ENCODE results near the gene NANOGP8.

NANOGP8 gene

DNA sequence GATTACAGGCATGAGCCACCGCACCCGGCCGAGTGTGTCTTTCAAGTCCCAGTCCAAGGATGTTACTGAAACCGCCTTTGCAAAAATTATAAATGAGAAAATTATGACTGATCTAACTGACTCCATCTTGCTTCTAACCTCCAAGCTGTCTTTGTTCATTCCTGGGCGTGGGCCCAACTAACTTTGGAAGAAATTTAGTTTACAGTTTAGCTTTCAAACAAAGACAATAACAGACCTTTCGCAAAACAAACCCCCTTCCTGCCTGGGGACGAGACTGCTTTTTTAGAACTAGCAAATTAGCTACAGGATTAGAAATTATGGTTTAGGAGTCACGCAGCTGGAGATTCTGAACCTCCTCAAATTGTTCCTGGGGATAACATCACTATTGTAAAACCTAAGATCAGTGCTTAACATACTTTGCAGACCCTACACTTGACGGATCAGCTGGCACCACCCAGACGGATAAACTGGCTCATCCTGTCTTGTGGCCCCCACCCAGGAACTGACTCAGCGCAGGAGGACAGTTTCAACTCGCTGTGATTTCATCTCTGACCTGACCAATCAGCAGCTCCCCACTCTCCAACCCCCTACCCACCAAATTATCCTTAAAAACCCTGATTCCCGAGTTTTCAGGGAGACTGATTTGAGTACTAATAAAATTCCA, 23.8 kb downstream of the NANOGP8 start:
- no peak for DNase-seq (ENCODE audit: low read depth in 2 of 2)

DNA sequence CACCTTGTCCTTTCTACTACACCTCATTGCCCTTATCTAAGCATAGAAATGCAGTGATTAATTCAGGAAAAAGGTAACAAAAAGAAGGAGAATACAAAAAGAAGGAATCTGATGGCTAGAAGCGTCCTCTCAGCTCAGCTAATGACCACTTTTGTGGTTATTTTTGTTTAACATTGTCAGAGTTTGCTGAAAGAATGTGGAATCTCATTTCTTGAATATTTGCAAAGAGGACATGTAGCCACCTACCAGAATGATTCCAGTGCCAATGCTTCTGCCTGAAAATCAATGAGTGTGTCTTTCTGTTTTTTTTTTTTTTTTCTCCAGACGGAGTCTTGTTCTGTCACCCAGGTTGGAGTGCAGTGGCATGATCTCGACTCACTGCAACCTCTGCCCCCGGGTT, 24.5 kb downstream of the NANOGP8 start:
- no peak for DNase-seq (ENCODE audit: low read depth in 2 of 2)

- DNase-seq (ENCODE audit: low read depth in 2 of 2), result no peak
These were observed 26.5 kb downstream of the NANOGP8 start for GRCh38 chr15:35058534-35059054.

DNA sequence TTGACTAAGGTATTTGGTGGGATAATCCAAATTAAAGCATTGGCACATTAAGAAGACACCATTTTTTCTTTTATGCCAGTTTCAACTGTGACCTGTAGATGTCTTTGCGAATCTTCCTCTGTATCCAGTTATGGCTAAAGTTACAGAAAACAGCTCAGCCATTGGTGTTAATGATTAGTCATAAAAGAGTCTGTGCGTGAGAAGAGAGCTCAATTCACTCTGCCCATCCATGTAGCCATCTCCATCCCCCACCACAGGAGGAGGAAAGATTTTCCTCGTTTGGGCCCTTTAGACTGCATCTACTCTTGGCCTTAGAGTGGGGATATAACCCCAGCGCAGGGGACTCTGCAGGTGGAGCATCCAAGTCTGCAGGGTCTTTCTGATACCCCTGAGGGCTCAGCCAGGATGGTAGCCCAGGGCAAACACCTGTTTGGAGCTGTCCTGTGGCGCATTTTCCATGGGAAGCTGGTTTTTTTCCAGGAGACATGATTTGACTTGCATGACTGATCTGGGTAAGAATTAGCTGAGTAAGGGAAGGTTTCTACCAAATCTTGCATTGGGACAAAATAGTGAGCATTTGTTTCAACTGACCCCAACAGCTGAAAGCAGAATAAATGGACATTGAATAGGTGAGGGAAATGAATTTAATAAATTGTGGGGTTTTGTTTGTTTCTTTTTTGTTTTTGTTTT, 29.5 kb downstream of the NANOGP8 start:
- DNase-seq (ENCODE audit: low read depth in 2 of 2), result no peak

DNA sequence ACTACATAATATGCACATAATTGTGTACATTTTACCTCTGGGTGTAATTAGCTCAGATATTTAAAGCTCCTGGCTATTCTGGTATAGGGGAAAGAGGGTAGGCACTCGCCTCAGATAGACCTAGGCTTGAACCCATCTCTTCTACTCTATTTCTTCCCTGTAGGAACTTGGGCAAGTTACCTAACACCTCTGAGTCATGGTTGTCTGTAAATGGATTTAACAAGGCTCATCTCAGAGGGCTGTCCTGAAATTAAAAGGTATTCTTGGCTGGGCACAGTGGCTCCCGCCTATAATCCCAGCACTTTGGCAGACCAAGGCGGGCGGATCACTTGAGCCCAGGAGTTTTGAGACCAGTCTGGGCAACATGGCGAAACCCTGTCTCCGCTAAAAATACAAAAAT, 30.7 kb downstream of the NANOGP8 start:
- DNase-seq (ENCODE audit: low read depth in 2 of 2), result no peak

DNA sequence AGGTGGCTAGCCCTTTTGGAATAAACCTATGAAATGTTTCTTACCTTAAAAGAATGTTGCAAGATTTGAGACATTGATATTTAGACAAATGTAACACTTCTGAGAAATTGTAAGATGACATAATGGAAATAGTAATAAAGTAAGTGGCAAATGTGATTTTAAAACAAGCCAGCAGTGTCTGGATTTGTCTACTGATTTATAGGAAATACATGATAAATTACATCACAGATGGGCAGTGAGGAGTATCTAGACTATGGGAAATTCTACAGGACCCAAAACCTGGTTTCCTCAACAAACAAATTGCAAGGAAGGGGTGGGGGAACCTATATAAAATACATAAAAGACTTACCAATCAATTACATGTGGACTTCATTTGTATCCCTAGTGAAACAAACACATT, 37.1 kb downstream of the NANOGP8 start:
- no peak for DNase-seq (ENCODE audit: low read depth in 2 of 2)

- DNase-seq (ENCODE audit: low read depth in 2 of 2), result no peak
These were observed 37.6 kb downstream of the NANOGP8 start for GRCh38 chr15:35047528-35047927.

GRCh38 chr15:35043373-35044095, 41.6 kb downstream of the NANOGP8 start:
- DNase-seq (ENCODE audit: low read depth in 2 of 2), result no peak

- no peak for DNase-seq (ENCODE audit: low read depth in 2 of 2)
These were observed 44.5 kb downstream of the NANOGP8 start for GRCh38 chr15:35040339-35041255.

DNA sequence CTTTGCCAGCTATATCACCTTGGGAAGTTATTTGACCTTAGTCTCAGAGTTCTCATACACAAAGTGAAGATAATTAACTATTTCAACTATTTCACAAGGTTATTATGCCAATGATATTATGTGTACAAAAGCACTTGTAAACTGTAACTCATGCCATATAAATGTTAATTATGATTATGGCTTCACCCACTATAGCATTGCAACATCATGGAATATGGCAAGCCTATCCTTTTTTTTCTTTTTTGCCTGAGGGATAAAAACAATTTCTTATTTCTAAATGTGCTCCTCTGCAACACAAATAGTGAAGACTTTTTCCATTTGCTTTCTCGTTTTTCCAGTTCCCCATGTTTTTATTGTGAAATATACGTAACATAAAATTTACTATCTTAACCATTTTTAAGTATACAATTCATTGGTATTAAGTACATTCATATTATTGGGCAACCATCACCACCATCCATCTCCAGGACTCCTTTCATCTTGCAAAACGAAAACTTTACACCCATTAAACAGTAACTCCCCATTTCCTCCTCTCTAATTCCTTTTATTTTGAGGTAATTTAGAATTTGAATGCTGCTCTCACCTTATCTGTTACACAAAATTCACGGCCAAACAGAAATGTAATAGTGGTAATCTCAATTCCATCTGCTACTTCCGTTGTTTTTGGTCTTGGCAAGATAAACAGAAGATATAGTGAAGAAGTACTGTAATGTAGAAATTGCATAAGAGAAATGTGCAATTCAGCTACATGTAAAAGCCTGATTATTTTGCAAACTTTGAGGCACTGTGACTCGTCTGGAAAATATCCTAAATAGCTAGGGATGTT, 46.3 kb downstream of the NANOGP8 start:
- DNase-seq (ENCODE audit: low read depth in 2 of 2), result no peak

Data from stimulated activated CD8-positive, alpha-beta memory T cell treated with anti-CD3 and anti-CD28 coated beads, Interleukin-7, amount 100 ng/mL, for 4 hours (primary cell).